ENCODE measurements around the gene NKD1. TPM values are rescaled to one million over a fixed set of nuclear protein-coding genes. Genes with fewer than 3 reads are reported as not detected.

Gene NKD1
- total RNA-seq, 8 experiments from 2014 or later: 0.13 to 20.0 (median 1.2) TPM

DNA sequence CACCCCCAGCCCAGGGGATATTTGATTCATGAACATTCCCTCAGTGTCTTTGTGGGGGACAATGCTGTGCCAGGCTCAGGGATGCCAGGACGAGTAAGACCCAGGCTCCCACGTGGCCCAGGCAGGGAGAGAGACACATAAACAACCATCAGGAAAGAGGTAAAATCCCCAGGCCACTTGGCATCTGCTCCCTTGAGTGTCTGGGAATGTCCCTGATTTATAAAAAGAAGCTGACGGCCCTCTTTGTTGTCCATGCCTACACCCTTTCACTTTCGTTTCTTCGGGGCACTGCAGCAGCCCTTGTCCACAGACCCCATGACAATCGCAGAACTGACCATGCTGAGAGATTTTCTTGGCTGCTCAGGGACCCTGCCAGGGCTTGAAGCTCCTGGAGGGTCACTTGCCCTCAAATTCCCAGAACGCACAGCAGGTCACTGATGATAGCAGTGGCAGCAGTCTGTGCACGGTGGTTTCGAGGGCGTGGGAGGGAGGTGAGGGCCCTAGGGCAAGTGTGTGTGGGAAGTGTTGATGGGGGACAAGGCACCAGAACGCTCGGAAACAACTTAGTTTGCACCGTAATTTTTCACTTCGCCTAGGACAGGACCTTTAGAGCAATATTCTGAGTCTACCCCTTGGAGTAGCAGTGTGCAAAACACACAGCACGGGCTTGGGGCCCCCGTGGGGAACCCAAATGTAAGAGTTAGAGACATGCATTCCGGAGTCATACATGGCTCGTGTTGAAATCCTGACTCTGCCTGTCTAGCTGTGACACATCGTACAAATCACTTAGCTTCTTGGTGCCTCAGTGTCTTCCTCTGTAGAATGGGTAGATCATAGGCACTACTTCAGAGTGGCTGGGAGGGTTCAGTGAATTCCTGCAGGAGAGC is 149.9 kb downstream of the NKD1 start:
- ATAC-seq (replicated peaks in 6 of 8): peak; percentile 6 to 53 (median 42)
- H3K27ac ChIP-seq: no peak overlapping the region
- in situ Hi-C loops (cut with MboI; ENCODE audit: low pct_unique_long_range_greater_than_20kb in 2 of 9, low sequenced_read_pairs in 9 of 9, unreplicated experiment in 9 of 9): no loop called here
- peaks cover 0 to 3% of the 10 kb centered on the region in 2 donors for H3K4me1 ChIP-seq (replicated peaks in 1 of 2)
- 20 to 87% (median 73%) methylated on average over 1 to 12 of the region's 19 CpGs; no CpG with 5 or more reads in 1 of the 10 experiments for WGBS, 10 experiments
- no peak overlapping the region for H3K4me3 ChIP-seq

Other genes starting within 250 kb of the NKD1 start
- 10 to 100 TPM; 32.5 to 85.4 (median 55.8) TPM for gene BRD7, start 179.4 kb upstream of the NKD1 start, total RNA-seq
- under 1 TPM in 5 of 8 experiments, not detected in 3; 0.13 to 0.36 (median 0.24) TPM for gene SNX20, start 132.9 kb downstream of the NKD1 start, total RNA-seq
- gene NOD2, start 145.2 kb downstream of the NKD1 start, total RNA-seq: under 1 TPM in 7 of 8 experiments, not detected in 1; 0.05 to 0.71 (median 0.25) TPM
- gene CYLD, start 193.7 kb downstream of the NKD1 start, total RNA-seq: 10 to 100 TPM; 13.4 to 29.7 (median 21.6) TPM

Data from motor neuron (in vitro differentiated cells).